GM21528 (cell line): Measurements from ENCODE around the gene MCEMP1.

Source experiments
- ATAC-seq: cut with Tn5 transposase; IDR thresholded peaks from one replicate; pipeline ENCODE4 v1.9.1; 2021; ENCODE audit warnings: mild to moderate bottlenecking, moderate library complexity; ENCODE audit not compliant: unreplicated experiment, low FRiP score

MCEMP1 gene

DNA sequence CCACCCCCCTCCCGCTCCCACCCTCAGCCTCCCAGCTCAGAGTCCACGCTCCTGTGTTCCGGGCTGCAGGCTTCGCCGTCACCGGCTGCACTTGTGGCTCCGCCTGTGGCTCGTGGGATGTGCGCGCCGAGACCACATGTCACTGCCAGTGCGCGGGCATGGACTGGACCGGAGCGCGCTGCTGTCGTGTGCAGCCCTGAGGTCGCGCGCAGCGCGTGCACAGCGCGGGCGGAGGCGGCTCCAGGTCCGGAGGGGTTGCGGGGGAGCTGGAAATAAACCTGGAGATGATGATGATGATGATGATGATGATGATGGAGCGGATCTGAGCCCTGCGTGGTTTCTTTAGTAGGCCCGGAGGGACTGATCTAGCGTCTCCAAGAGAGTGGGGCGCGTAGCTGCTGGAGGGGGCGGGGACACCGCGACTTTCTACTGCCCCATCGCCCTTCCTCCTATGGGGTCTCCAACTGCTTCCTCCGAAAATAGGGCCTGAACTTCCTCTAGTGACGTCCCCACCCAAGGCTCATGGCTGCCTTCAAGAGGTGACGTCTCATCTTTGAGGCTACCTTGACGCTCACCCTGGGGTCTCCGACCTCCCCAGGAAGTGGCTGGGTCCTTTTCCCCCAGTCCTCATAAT, 6.6 kb upstream of the MCEMP1 start:
- ATAC-seq: no peak

DNA sequence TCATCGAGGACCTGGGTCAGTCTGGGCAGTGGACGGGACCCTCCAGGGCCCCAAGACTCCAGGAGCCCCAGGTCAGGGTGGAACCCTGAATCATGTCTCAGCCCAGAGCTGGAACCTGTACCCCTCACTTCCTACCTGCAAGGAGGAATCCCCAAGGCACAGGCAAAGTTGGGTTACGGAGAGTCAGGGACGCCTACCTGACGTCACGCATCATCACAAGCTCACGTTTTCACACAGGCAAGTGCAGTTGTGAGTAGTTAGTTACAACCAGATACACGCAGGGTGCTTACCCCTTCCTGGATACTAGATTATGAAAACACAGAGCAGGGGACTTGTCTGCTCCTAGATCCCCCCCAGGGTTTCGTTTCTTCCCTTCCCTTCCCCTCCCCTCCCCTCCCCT, 6.1 kb upstream of the MCEMP1 start:
- no peak for ATAC-seq

DNA sequence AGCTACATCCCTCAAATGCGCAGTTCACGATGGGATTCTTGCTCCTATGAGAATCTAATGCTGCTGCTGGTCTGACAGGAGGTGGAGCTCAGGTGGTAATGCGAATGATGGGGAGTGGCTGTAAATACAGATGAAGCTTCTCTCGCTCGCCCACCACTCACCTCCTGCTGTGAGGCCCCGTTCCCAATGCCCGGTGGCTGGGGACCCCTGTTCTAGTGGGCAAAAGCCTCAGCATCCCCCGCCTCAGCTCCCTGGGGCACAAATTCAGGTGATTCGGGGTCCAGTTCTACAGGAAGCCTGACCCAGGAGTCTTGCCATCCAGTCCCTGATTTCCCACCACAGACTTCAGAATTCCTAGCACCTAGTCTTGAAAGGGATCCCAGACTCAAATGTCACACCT, 4.4 kb upstream of the MCEMP1 start:
- ATAC-seq: no peak

DNA sequence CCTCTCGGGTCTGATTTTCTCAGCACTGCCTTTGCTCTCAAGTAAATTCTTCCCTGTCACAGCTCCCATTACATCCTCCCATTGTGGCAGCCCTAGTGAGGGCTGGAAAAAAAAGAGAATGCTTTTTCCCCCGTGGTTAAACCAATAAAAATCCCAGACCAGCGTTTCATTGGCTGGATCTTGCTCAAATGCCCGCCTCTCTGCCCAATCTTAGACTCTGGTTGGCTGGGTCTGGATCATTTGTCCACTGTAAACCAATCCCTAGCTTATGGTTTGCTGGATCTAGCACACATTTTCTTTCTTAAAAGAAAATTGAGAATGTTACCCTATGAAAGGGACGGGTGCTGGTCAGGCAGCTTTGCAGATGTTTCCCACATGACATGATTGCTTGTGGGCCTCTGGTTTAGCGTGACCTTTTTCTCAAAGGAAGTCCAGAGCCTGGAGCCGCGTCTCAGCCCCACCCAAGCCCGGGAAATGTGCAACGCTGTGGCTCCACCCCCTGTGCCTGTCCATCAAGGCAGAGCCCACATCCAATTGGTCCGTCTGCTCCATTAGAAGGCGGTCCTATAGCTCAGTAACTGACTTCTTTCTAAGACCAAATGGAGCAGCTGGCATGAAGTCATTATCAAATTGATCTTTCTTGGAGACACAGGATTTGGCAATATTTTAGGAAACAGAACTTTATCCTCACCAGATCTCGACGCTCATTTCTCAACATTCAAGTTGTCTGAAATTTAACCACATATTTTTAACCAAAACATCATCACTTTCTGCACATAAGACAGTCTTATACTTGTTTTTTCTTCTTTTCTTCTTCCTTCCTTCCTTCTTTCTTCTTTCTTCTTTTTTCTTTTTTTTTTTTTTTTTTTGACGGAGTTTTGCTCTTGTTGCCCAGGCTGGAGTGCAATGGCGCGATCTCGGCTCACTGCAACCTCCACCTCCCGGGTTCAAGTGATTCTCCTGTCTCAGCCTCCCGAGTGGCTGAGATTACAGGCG, 2.6 kb upstream of the MCEMP1 start:
- ATAC-seq: no peak

DNA sequence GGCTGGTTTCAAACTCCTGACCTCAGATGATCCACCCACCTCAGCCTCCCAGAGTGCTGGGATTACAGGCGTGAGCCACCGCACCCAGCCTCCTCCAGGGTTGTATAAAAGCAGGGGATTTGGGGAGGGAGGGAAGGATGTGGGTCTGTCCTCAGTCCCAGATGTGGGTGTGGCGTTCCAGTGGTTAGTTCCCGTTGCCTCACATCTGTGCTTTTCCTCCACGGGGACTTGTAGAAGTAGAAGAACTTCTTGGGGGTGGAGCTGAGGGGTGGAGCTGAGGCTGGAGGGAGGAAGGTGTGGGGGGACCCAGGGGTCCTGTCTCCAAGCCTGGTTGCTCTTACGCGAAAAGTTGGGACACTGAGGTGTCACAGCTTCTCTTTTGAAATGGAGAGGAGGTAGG, 514 bp upstream of the MCEMP1 start:
- no peak for ATAC-seq

DNA sequence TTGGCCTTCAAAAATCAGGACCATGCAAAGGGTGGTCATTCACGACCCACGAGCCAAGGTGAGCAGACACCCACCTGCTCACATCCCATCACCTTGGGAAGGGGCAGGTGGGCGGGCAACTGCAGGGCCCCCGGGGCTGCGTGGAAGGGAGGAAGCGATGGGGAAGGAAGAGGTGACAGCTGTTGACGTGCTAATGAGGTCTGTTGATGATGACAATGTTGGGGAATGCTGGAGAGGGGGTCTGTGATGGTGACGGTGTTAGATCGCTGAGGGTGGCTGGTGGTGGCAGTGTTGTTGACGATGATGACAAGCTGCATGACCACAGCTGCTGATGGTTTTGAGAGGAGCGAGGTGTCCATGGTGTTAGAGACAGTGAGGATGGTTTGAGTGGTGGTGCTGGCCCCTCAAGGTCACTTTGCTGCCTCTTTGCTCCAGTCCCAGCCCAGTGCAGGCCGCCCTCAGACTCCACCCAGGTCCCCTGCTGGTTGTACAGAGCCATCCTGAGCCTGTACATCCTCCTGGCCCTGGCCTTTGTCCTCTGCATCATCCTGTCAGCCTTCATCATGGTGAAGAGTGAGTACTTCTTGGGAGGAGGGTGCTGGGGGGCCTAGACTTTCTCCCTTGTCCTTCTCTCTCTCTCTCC, 900 bp downstream of the MCEMP1 start:
- ATAC-seq: no peak

DNA sequence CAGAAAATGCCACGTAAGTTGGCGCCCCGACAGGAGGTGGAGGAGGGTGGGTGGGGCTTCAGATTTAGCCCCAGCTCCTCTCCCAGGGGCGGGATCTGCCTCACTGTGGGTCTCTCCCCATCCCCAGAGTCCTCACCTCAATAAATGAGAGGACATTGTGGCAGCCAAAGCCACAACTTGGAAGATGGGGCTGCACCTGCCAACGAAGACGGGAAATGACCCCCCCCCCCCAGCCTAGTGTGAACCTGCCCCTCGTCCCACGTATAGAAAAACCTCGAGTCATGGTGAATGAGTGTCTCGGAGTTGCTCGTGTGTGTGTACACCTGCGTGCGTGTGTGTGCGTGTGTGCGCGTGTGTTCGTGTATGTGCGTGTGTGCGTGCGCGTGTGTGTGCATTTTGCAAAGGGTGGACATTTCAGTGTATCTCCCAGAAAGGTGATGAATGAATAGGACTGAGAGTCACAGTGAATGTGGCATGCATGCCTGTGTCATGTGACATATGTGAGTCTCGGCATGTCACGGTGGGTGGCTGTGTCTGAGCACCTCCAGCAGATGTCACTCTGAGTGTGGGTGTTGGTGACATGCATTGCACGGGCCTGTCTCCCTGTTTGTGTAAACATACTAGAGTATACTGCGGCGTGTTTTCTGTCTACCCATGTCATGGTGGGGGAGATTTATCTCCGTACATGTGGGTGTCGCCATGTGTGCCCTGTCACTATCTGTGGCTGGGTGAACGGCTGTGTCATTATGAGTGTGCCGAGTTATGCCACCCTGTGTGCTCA, 2.3 kb downstream of the MCEMP1 start:
- no peak for ATAC-seq

DNA sequence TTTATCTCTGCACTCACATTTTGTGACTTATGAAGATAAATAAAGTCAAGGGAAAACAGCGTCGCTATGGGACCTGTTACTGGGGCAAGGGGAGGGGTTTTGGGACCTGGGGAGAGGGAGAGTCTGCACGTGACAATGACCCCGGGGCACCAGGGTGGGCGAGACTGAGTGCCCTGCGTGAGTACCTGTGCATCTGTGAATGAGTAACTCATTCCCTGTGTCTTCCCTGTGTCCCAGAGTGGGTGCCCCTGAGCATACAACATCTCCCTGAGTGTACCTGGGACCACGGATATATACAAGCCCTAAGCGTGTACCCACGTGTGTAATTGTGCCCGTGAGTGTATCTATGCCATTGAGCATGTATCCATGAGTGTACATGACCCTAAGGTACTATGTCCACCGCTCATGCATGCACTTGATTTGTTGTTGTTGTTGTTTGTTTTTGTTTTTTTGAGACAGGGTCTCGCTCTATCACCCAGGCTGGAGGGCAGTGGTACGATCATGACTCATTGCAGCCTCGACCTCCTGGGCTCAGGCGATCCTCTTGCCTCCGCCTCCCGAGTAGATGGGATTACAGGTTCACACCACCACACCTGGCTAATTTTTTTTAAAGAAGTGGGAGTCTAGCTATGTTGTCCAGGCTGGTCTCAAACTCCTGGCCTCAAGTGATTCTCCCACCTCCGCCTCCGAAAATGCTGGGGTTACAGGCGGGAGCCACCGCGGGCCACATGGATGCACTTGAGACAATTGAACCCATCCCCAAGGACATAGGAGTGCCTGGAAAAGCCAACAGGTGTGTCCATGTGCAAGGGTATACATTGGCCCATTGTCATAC, 3.1 kb downstream of the MCEMP1 start:
- no peak for ATAC-seq

DNA sequence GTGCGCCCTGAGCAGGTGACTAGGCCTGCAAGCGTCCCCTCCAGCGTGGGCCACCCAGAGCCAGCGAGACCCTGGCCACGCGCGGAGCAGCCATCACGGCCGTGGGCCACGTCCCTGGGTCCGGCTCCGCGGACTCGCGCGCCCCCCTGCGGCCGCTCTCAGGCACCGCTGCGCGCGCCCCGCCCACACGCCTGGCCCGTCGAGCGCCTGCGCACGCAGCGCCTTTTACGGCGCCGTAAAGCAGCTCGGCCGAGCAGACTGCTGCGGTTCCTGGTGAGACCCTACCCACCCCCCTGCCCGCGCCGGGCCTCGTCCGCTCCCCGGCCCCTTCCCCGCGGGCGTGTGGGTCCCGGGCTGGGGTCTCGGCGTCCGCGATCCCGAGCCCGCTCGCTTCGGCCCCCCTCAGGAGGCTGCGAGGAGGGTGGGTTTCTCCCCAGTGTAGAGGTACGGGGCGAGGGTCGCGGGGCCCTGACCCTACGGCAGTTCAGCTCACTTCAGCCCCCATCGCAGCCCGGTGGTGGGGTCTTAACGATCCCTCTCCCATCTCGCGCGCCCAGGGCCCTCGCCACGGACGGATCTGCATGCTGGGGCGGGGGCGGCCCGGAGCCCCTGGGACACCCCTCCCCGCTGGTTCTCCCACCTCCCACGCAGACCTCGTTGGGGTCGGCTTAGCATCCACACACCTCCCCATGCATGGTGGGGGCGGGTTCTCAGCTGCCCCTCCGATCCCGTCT, 3.9 kb downstream of the MCEMP1 start, which contains the start of gene TRAPPC5:
Gene TRAPPC5 (plus strand): TSS at position 228 of the 734 bp plus-strand sequence. CDS start 1,421 bp downstream, outside the sequence.
- ATAC-seq: no peak

DNA sequence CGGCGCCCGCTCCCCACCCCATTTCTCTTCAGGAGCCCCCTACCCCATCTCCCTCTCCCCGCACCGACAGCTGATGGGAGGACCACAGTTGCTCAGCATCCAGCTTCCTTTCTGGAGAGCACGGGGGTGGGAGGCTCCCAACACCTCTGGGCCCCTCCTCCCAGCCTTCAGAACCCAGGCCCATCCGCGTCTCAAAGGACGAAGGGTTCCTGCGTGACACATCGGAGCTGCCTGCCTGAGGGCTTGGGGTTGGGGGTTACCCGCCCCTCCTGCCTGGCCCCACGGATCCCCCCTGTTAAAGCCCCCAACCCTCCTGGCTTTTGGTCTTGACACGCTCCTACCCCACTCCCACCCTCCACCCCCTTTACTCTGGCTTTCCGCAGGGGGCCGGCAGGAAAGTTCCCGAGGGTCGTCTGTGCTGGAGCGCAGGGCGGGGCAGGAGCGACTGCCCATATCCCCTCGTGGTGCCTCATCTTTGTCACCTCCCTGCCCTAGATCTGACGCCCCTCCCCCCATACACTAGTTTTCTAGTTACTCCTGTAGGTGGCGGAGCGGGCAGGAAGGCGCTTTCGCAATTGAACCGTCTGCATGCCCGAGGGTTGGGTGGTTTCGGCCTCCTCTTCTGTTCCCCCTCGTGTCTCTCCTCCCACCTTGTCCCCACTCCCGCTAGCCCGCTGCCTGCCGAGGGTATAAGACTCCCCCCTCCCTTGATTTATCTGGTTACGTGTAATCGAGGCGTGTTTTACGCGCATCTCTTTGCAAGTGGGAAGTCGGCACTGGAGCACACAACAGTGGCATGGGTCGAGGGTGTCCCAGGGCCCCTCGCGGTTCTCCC, 4.7 kb downstream of the MCEMP1 start:
- ATAC-seq: no peak

DNA sequence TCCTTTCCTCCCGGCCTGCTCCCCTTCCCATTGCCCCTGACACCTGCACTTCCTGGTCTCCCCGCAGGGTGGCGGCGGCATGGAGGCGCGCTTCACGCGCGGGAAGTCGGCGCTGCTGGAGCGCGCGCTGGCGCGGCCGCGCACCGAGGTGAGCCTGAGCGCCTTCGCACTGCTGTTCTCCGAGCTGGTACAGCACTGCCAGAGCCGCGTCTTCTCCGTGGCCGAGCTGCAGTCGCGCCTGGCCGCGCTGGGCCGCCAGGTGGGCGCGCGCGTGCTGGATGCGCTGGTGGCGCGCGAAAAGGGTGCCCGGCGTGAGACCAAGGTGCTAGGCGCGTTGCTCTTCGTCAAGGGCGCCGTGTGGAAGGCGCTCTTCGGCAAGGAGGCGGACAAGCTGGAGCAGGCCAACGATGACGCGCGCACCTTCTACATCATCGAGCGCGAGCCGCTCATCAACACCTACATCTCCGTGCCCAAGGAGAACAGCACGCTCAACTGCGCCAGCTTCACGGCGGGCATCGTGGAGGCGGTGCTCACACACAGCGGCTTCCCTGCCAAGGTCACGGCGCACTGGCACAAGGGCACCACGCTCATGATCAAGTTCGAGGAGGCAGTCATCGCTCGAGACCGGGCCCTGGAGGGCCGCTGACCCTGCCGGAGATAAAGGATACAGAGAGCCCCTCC, 5.4 kb downstream of the MCEMP1 start:
- no peak for ATAC-seq

DNA sequence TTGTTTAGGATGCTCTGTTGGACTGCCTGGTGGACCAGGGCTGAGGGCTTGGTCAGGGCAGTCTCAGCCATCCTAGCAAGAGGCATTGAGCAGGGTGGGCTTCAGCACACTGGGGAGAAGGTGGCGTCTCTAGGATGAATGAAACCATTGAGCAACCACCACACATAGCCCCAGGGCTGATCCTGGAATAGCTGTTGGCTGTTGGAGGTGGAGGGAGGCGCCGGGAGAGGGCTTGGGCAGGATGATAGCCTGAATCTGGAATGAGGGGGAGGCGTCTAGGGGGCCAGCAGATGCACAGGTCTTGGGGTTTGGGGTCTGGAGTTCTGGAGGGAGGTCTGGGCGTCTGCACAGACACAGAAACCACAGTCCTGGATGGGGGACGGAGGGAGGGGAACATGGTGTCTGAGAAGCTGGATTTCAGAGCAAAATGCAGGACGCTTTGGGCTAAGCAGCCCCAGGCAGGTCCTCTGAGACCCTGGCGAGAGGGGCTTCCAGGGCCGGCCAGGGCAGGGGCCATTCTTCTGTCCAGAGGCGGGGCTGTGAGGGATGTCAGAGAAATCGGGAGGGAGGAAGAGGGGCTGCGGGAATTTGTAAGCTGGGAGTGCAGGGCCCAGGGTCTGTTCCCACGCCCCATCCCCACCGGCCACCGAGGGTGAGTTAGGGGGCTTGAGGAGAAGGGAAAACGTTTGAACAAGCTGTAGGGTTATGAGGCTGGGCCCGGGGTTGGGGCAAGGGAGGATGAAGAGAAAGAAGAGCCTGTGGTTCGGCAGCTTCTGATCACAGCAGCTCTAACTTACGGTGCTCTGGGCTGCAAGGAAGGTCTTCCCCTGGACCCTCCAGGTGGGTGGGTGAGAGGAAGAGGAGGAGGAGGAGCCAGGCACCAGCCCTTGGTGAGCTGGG, 8.9 kb downstream of the MCEMP1 start:
- ATAC-seq: no peak

DNA sequence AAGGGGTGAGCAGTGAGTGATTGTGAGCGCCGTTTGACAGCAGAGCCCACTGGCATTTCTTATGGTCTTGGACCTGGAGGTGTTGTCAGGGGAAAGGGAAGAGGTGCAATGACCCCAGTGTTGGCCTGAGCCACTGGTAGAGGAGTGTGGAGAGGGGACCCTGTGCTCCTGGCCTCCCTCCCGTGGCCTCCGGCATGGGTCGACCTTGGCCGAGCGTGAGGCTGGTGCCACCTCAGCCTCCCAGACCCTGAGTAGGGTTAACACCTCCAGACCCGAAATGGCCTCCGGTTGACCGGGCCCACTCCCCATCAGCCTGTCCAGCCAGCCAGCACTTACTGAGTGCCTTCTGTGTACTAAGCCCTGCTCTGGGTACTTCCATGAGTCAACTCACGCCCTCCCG, 10.3 kb downstream of the MCEMP1 start:
- no peak for ATAC-seq

DNA sequence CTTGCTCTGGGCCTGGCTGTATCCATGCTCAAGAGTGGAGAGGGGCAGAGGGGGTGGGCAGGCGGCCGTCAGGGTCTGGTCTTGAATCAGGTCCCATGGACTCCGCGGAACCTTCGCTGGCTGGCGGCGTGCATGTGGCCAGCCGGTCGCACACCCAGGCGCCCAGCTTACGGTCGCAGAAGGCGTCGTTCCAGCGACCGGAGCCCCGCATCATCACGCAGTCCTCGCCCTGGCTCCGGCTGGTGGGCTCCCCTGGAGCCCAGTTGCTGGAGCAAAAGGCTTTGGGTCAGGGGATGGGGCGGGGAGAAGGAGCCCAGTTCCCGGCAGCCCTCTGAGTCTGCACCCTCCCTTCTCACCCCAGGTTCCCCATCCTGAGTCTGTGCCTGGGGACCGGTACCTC, 12.3 kb downstream of the MCEMP1 start:
- no peak for ATAC-seq

DNA sequence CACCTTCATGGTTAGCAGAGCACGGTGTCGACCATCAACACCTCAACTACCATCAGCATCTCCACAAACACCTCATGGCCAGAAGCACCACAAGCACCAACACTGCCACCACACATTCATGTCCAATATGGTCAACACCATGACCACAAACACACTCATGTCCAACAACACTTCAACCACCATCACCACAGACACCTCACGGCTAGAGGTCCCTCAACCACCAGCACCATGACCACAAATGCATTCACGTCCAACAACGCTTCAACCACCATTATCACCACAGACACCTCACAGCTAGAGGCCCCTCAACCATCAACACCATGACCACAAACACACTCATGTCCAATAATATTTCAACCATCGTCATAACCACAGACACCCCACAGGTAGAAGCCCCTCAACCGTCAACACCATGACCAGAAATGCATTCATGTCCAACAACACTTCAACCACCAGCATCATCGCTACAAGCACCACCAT, 13.9 kb downstream of the MCEMP1 start:
- ATAC-seq: no peak

DNA sequence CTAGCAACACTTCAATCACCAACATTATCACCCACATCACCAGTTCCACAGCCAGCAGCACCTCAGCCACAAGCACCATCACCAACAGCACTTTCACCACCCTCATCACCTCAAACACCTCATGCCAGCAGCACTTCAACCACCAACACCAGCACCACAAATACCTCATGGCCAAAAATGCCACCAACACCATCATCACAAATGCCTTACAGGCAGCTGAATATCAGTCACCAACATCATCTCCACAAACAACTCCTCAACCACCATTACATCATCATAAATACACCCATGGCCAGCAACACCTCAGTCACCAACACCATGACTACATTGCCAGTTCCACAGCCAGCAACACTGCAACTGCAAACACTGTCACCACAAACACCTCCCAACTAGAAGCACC, 14.6 kb downstream of the MCEMP1 start:
- ATAC-seq: no peak
